Activated CD8-positive, alpha-beta T cell treated with anti-CD3 and anti-CD28 coated beads for 36 hours (primary cell): ENCODE measurements around the gene HMCN1. TPM values are rescaled to one million over a fixed set of nuclear protein-coding genes. Genes with fewer than 3 reads are reported as not detected.
A peak's percentile ranks its signal among the peaks of the same experiment; 100 is the strongest.

Experiments used
- ATAC-seq: fragments of 200-7000 bp; cut with Tn5 transposase; one replicate; pipeline ENCODE4 v1.10.0; 2021; ENCODE audit warnings: mild to moderate bottlenecking, moderate library complexity
- CTCF ChIA-PET: fragments of 350-600 bp; sonication (Branson Sonifier 250); formaldehyde crosslinking; loops from one replicate; lab custom pipeline; 2021; ENCODE audit warnings: antibody characterized with exemption; lab: Charles Lee
- POLR2A ChIA-PET: fragments of 350-600 bp; sonication (Branson Sonifier 250); formaldehyde crosslinking; loops from one replicate; lab custom pipeline; 2021; ENCODE audit warnings: antibody characterized with exemption; lab: Charles Lee
- DNase-seq: peaks from one replicate; pipeline ENCODE4 v3.0.0-alpha.2; 2020
- H3K27ac Mint-ChIP-seq: one replicate; pipeline ENCODE4 v1.8.0; 2021; ENCODE audit warnings: mild to moderate bottlenecking, mixed read lengths
- H3K27me3 Mint-ChIP-seq: one replicate; pipeline ENCODE4 v1.8.0; 2021; ENCODE audit warnings: mixed read lengths
- H3K36me3 Mint-ChIP-seq: one replicate; pipeline ENCODE4 v1.8.0; 2021; ENCODE audit warnings: low read depth, mixed read lengths
- H3K4me1 Mint-ChIP-seq: one replicate; pipeline ENCODE4 v1.8.0; 2021; ENCODE audit warnings: low read depth, mixed read lengths
- H3K4me3 Mint-ChIP-seq: one replicate; pipeline ENCODE4 v1.8.0; 2021; ENCODE audit warnings: mild to moderate bottlenecking, moderate library complexity, mixed read lengths
- H3K9me3 Mint-ChIP-seq: one replicate; pipeline ENCODE4 v1.8.0; 2021; ENCODE audit warnings: mixed read lengths
- intact Hi-C: fragments of 100-400 bp; cut with micrococcal nuclease; formaldehyde crosslinking; loops from one replicate; pipeline ENCODE4 v1.10.0; 2022
- total RNA-seq, 2 experiments: library from RNA; stranded (reverse); gene quantifications; one replicate each; pipeline ENCODE4 v1.2.3, GENCODE V29; 2021
- TF ChIP-seq, protein P1 (sequence below): fragments of 200-600 bp; IDR thresholded peaks from one replicate; pipeline ENCODE4 v1.8.0; 2022; ENCODE audit warnings: antibody characterized with exemption, mild to moderate bottlenecking

Gene HMCN1
- total RNA-seq, 2 experiments from 2014 or later, result not detected

DNA sequence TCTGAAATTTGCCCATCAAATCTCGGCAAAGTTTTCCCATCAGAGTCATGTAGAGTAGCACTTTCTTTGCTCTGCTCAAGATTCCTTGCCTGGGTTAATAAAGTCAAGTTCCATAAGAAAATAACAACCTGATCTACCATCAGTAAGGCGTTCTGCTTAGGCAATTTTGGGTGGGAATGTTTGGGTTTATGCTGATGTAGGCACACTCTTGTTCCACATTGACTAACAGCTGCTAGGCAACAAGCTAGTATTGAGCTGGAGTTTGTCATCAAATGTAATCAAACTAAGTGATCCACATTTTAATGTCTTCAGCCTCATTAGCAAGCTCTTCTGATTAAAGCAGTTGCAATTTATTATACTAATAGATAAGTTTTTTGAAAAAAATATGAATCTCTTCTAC is 12.1 kb upstream of the HMCN1 start:
- ChIA-PET POLR2A (no interaction called here), CTCF (no interaction called here)
- Mint-ChIP-seq H3K4me1 (no peaks in the 10 kb centered on the region), H3K27me3 (peaks cover 2% of the 10 kb centered on the region), H3K9me3 (no peaks in the 10 kb centered on the region), H3K36me3 (no peaks in the 10 kb centered on the region), H3K27ac (no peak overlapping the region), H3K4me3 (no peak overlapping the region)
- intact Hi-C loops, result no loop called here
- ATAC-seq, result no peak
- TF ChIP-seq, protein P1, sequence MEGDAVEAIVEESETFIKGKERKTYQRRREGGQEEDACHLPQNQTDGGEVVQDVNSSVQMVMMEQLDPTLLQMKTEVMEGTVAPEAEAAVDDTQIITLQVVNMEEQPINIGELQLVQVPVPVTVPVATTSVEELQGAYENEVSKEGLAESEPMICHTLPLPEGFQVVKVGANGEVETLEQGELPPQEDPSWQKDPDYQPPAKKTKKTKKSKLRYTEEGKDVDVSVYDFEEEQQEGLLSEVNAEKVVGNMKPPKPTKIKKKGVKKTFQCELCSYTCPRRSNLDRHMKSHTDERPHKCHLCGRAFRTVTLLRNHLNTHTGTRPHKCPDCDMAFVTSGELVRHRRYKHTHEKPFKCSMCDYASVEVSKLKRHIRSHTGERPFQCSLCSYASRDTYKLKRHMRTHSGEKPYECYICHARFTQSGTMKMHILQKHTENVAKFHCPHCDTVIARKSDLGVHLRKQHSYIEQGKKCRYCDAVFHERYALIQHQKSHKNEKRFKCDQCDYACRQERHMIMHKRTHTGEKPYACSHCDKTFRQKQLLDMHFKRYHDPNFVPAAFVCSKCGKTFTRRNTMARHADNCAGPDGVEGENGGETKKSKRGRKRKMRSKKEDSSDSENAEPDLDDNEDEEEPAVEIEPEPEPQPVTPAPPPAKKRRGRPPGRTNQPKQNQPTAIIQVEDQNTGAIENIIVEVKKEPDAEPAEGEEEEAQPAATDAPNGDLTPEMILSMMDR, result no peak
- DNase-seq, result no peak

DNA sequence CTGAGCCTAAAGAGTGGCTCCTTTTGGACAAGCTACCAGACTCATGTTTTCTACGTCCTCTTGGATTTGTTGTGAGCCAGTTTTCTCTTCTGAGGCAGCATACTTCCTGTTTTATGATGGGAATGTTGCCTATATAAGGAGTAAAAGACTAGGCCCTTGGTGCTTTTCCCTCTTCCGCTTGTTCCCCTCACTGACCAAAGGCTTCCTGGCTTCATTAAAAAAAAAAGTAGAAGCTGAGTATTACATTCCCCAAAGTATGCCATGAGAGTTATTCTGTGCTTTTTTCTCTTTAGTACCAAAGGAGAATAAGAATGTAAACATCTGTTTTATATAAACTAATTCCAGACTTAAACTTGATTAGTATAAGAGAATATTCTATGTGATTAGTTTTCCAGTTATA is 6.5 kb upstream of the HMCN1 start:
- peaks cover 1% of the 10 kb centered on the region for H3K36me3 Mint-ChIP-seq
- no peak for DNase-seq
- intact Hi-C loops, result no loop called here
- TF ChIP-seq, protein P1, result no peak
- H3K4me3 Mint-ChIP-seq, result no peak overlapping the region
- no peak overlapping the region for H3K27ac Mint-ChIP-seq
- H3K4me1 Mint-ChIP-seq, result no peaks in the 10 kb centered on the region
- ChIA-PET CTCF (no interaction called here), POLR2A (no interaction called here)
- ATAC-seq, result no peak
- peaks cover 9% of the 10 kb centered on the region for H3K27me3 Mint-ChIP-seq
- peaks cover 14% of the 10 kb centered on the region for H3K9me3 Mint-ChIP-seq

DNA sequence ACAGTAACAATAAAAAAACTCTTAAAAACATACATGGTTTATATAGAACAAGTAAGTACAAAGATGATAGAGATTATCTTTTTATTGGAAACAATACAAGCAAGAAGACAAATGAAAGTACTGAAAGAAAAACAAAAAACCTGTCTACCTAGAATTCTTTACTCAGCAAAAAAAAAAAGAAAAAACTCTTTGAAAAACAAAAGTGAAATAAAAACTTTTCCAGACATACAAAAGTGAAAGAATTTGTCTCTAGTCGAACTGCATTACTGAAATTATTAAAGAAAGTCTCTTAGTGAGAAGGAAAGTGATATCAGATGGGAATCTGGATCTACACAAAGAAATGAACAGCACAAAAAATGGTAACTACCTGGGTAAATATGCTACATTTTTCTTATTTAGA is 2.7 kb upstream of the HMCN1 start:
- TF ChIP-seq, protein P1, result no peak
- Mint-ChIP-seq H3K36me3 (peaks cover 1% of the 10 kb centered on the region), H3K4me3 (no peak overlapping the region), H3K4me1 (peaks cover 13% of the 10 kb centered on the region), H3K27ac (no peak overlapping the region), H3K9me3 (peaks cover 14% of the 10 kb centered on the region), H3K27me3 (peaks cover 33% of the 10 kb centered on the region)
- ChIA-PET CTCF (no interaction called here), POLR2A (interaction anchor here (0.7 kb wide), 1 partner anchor 252 kb away, joined by 5 read pairs; no protein-coding TSS in a partner anchor)
- DNase-seq (no peak), ATAC-seq (no peak)
- intact Hi-C loops, result no loop called here

DNA sequence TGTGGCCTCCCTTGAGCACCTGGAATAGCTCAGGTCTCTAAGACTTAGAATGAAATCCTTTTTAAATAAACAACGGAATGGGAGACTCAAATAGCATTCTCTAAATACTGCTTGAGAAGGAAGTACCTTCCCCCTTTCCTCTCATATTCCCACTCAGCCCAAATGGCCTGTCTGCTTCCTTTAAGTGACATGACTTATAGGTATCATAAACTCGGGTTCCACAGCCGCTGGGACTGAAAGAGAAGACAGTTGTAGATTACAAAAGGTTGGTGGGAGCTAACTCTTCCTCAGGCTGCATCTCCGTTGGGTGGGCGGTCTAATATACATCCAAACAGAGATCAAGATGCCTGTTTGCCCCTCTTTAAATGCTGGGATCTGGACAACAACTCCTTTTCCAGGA is 1.2 kb upstream of the HMCN1 start:
- DNase-seq, result no peak
- ChIA-PET POLR2A (interaction anchor here (0.5 kb wide), 1 partner anchor 43 kb away, joined by 3 read pairs; no protein-coding TSS in a partner anchor), CTCF (interaction anchor here (1.1 kb wide), 1 partner anchor 12 kb away, joined by 4 read pairs; no protein-coding TSS in a partner anchor)
- no peak for ATAC-seq
- peaks cover 13% of the 10 kb centered on the region for H3K4me1 Mint-ChIP-seq
- TF ChIP-seq, protein P1, result no peak
- peaks cover 1% of the 10 kb centered on the region for H3K36me3 Mint-ChIP-seq
- peaks cover 14% of the 10 kb centered on the region for H3K9me3 Mint-ChIP-seq
- H3K4me3 Mint-ChIP-seq, result no peak overlapping the region
- H3K27me3 Mint-ChIP-seq, result peaks cover 35% of the 10 kb centered on the region
- H3K27ac Mint-ChIP-seq, result no peak overlapping the region
- intact Hi-C loops, result no loop called here

DNA sequence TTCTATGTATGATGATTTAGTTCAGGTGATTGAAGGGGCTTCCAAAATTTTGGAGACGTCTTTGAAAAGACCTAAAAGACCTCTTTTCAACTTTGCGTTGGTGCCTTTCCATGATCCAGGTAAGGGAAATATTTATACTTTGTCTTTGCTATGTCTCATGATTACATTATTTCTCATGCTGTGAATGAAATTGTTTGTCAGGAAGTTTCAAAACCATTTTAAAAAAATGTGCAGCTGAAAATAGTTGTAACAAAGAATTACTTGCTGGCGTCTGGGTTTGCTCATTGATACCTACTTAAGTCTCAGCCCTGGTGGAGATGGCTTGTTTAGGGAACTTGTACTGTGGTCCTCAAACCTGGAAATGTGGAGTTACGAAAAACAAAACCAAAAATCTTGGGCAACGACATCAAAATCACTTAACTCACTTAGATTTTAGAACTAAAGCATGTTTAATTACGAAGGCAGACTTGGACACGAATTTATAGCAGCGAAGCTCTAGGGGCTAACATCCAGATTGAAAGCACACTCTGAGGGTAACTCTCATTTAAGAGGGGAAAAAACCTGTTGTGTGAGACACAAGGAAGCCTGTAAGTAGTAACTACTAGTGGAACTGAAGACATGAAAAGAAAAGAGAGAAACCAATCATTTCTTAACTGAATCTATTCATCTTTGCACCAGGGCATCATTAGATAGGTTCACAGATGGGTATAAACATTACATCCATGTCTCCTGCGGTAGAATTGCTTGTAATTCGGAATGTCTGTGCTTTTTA is 924 bp downstream of the HMCN1 start:
- Mint-ChIP-seq H3K36me3 (peaks cover 1% of the 10 kb centered on the region), H3K27me3 (peaks cover 49% of the 10 kb centered on the region), H3K4me3 (peak overlapping the region; percentile 42), H3K27ac (no peak overlapping the region), H3K9me3 (peaks cover 17% of the 10 kb centered on the region), H3K4me1 (peaks cover 14% of the 10 kb centered on the region)
- TF ChIP-seq, protein P1, result no peak
- intact Hi-C loops, result no loop called here
- ChIA-PET CTCF (interaction anchor here (1.0 to 1.8 kb wide), 2 partner anchors 14 to 18 kb away, joined by 3 to 5 read pairs; no protein-coding TSS in a partner anchor), POLR2A (interaction anchor here (0.6 kb wide), 1 partner anchor 15 kb away, joined by 3 read pairs; no protein-coding TSS in a partner anchor)
- no peak for ATAC-seq
- no peak for DNase-seq
